GM19238 (cell line): ENCODE results near the gene KIF14.

ENCODE experiments used
- DNase-seq: peaks from one replicate; pipeline ENCODE4 v3.0.0; 2011; ENCODE audit warnings: low spot score; ENCODE audit not compliant: insufficient read length

Gene KIF14, protein sequence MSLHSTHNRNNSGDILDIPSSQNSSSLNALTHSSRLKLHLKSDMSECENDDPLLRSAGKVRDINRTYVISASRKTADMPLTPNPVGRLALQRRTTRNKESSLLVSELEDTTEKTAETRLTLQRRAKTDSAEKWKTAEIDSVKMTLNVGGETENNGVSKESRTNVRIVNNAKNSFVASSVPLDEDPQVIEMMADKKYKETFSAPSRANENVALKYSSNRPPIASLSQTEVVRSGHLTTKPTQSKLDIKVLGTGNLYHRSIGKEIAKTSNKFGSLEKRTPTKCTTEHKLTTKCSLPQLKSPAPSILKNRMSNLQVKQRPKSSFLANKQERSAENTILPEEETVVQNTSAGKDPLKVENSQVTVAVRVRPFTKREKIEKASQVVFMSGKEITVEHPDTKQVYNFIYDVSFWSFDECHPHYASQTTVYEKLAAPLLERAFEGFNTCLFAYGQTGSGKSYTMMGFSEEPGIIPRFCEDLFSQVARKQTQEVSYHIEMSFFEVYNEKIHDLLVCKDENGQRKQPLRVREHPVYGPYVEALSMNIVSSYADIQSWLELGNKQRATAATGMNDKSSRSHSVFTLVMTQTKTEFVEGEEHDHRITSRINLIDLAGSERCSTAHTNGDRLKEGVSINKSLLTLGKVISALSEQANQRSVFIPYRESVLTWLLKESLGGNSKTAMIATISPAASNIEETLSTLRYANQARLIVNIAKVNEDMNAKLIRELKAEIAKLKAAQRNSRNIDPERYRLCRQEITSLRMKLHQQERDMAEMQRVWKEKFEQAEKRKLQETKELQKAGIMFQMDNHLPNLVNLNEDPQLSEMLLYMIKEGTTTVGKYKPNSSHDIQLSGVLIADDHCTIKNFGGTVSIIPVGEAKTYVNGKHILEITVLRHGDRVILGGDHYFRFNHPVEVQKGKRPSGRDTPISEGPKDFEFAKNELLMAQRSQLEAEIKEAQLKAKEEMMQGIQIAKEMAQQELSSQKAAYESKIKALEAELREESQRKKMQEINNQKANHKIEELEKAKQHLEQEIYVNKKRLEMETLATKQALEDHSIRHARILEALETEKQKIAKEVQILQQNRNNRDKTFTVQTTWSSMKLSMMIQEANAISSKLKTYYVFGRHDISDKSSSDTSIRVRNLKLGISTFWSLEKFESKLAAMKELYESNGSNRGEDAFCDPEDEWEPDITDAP (N-terminal part only)

DNA sequence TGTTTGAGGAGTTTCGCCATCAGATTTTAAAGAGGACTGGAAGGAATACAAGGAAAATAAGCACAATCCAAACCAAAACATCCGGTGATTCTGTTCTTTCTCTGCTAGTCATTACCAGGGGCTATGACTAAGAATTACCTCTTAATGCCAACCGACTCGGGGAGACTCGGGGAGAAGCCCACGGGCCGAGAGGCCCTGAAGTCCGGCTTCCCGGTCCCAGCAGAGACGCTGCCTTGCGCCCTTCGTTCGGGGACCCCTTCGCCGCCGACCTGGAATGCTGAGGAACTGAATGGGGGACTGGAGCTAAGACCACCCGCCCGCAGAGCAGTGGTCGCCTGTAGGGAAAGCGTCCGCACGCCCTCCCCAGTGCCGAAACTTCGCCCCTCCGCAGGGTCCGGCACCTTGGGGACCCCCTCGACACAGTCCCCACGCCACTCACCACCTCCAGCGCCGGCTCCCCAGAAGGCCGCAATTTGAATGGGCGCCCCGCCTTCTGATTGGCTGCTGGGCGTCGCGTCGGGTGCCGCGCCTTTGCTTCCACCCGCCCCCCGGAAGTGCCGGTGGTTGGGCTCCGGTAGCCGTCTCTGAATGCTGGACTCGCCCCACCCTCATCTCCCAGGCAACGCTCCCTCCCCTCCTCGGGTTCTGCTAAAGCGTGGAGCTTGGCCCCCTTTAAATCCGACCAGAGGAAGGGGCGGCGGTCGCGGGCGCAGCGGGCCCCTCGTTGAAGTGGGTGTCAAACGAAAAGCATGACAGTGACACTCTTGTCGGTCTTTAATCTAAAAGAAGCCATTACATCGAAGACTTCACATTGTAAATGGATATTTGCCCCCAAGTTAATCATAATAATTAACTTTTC lies at the start of gene KIF14:
KIF14 (minus strand) TSS at position 479 of the 859 bp plus-strand sequence. CDS start 2,028 bp downstream, outside the sequence.
- peak; percentile 85 for DNase-seq

DNA sequence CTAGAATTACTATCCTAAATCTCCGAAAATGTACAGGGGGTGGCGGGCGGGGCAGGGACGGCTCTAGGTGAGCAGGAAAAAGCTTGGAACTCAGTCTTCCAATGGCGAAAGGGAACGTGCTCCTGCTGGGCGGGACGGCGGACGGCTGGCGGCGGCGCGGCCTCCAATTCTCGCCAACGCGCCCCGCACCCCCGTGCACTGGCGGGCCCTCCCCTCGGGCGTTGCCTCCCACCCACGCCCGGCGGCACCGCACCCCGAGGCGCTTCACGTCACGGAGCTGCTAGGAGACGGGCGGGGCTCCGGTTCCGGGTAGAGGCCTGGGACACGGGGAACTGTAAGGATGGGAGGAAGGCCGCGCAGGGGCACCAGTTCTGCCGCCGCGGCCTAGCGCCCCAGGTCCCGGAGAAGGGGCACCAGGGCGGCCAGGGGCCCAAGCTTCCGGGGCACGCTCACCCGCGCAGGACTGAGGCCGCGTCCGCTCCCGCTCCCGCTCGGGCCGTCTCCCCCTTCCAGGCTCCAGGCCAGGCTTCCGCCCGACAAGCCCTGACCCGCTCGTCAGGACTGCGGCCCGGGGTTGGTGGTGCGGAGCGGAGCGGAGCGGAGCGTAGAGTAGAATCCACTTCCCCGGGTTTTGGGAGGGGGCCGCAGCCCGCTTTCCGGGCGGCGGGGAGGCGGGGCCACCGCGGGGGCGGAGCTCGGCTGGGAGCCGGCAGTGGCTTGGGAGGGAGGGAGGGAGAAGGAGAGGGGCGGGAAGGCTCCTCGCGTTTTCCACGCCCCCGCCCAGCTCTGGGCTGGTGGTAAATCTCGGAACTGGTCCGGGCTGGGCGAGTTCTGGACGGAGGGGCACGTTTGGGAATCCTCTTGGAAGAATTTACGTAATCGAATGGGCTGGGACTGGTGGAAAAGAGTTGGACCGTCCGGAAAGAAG lies 49.0 kb upstream of the KIF14 start, which contains the start of gene DDX59:
DDX59 (minus strand) TSS at position 594 of the 928 bp plus-strand sequence. CDS start 3,167 bp downstream, outside the sequence.
- DNase-seq: peak; percentile 92

DNA sequence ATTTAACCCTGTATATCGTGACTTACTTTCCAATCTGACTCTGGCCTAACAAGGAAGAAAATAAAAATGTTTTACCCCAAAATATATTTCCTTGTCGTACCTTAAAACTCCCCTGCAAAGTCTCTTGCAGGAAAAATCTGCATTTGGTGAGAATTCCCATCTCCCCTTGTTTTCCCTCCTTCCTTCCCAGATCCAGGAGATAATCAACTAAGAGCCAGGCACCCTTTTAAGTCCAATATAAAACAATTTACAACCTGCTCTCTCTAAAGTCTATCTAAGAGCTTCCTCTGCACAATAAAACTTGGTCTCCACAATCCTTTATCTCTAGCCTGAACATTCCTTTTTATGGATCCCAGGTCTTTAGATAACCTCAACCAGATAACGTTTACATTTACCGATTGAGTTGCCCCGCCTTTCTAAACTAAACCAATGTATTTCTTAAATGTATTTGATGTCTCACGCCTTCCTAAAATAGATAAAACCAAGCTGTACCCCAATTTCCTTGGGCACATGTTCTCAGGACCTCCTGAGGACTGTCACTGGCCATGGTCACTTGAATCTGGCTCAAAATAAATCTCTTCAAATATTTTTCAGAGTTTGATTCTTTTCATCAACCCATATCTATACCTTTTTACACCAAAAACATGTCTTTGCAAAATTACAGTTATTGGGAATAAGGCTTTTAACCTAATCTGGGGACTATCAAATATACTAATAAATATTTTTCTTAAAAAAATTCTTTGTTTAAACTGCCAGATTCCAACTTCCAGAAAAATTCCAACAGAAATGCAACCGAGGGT lies 48.2 kb upstream of the KIF14 start:
- DNase-seq: no peak

DNA sequence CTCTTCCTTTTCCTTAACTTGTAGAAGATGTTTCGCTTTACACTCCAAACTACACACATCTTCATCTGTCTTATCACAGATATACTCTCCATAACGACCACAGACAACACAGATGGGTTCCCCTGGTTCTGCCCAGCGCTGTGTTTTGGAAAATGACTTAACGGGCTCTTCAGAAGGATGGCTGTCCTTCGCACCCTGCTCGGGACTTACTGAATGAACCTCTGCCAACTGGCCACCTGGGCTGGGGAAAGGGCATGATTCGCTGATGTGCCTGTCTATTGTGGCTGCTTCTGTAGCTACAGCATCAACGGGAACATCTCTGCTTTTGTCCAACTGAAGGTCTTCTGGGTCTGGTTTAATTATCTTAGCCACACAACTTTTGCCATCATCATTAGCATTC lies 45.8 kb upstream of the KIF14 start:
- DNase-seq: no peak

DNA sequence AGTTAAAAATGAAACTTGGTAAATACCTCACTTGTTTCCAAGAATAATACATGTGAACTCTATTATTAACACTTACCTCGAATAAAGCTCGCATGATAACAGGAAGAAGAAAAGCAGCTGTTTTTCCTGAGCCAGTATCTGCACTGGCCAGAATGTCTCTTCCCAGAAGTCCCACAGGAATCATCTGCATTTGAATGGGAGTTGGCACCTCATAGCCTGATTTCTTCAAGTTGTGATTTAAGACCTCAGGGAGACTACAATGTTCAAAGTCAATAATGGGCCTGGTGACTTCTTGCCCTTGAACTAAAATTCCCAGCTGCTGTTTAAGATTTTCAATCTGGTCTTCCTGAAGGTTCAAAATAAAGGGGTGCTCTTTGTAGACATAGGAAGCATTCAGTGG lies 45.3 kb upstream of the KIF14 start:
- no peak for DNase-seq

DNA sequence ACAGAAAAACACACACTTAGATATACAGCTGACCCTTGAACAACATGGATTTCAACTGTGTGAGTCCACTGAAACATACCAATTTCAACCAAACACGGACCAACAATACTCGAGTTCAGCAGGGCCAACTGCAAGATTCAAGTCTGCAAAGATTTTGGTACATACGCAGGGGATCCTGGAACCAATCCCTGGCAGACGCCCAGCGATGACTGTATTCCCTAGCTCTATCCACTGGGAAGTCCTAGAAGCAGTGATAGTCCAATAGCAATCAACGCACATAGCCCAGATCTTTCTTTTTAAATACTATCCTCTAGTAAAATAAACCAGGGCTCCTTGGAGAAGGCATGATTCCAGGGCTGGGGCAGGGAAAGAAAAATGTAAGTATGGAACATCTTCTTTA lies 40.2 kb upstream of the KIF14 start:
- no peak for DNase-seq

DNA sequence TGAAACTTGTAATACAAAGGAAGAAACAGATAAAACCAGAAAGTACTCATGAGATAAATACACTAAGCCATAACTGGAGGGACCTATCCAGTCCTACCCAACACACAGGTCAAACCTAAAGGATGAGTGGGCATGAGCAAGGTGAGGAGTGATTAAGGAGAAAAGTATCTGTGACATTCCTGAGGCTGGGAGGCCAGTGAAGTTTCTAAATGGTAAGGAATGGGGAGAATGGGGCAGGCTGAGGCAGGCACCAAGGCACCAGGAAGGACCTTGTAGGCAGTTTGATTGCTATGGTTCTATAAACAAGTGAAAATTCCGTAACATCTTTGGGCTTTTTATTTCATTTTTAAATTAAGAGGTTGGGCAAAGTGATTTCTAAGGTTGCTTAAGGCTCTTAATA lies 38.7 kb upstream of the KIF14 start:
- DNase-seq: no peak

DNA sequence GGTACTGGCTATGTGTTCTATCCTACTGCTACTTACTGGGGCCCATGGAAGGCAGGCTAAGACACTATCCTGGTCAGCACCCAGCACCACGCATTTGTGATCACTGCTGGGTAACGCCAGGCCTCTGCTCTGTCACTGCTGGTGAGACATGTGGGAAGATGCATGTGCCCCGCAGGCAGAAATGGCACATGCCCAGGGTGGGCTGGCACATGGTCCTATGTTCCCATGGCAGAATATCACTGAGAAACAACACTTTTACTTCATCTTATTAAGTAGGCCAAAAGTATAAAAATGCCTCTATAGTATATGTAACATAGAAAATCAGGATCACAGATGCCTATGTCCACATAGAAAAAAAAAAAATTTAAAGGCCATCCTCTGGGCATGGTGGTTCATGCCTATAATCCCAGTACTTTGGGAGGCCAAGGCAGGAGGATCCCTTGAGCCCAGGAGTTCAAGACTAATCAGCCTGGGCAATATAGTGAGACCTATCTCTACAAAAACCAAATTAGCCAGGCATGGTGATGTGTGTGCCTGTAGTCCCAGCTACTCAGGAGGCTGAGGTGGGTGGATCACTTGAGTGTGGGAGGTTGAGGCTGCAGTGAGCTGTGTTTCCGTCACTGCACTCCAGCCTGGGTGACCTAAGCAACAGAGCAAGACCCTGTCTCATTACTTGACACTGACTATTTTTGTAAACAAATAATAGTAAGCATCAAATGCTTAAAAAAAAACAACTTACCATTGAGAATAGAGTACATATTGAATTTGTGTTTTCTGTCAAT lies 37.7 kb upstream of the KIF14 start:
- no peak for DNase-seq

DNA sequence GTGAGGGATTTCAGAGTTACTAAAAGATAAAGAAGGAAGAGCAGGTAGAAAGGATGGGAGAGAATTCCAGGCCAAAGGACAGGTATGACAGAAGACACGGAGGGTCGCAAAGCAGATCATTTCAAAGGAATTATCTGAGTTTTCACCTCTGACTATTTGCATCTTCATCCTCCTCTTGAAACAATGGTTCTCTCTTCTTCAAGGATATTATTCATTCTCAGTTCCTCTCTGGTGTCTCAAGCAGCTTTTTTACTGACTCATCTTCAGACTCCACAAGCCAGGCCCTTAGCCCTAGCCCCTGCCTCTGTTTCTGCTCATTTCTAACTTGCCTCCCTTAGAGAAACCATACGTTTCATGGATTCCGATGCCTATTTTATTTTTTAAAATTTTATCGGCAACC lies 34.1 kb upstream of the KIF14 start:
- DNase-seq: peak; percentile 53

DNA sequence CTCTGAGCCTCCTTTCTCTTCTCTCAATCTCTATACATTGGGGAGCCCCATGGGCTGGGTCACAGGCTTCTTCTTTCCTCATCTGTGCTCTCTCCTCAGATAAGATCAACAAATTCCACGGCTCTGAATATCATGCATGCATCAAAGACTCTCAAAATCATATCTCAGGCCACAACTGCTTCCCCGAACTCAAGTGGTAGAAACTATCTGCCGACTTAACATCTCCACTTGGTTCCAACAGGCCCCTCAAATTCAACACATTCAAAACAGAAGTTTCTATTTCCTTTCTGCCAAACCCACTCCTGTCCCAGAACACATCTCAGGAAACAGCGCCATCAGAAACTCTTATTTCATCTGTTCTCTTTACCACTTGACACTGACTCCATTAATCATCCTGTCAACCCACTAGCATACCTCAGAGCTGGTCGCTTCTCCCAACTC lies 32.5 kb upstream of the KIF14 start:
- DNase-seq: peak; percentile 18

DNA sequence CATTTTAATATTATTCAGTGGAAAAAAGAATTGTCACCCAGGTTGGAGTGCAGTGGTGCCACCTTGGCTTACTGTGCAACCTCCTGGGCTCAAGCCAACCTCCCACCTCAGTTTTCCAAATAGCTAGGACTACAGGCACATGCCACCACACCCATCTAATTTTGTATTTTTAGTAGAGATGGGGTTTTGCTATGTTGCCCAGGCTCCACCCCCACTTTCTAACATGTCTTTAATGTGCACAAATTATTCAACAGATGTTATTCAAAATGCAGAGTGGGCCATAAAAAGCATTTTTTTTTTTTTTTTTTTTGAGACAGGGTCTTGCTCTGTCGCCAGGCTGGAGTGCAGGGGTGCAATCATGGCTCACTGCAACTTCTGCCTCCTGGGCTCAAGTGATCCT lies 31.8 kb upstream of the KIF14 start:
- DNase-seq: no peak

DNA sequence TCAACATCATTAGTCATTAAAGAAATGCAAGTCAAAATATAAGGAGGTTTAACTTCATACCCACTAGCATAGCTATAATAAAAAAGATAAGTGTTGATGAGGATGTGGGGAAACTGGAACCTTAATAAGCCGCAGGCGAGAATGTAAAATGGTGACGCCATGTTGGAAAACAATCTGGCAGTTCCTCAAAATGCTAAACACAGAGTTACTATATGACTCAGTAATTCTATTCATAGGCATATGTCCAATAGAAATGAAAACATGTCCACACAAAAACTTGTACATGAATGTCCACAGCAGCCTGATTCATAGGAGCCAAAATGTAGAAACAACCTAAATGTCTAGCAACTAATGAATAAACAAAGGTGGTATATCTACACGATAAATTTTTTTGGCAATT lies 26.0 kb upstream of the KIF14 start:
- no peak for DNase-seq

DNA sequence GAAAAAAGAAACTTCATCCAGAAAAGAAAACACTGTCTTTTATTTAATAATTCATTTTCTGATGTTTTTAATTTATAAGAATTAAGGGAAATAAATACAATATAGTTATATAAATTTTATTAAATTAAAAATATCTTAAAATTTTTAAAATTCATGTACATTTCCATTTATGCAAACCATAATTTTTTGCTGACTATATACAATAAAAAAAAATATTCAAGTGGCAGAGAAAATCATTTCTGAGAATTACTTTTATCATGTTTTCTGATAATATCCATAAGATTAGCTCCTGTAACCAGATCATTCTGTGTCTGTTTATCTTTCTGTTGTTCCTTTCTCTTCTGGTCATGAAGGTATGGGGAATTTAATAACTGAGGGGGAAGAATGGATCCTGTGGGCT lies 23.5 kb upstream of the KIF14 start:
- DNase-seq: no peak

DNA sequence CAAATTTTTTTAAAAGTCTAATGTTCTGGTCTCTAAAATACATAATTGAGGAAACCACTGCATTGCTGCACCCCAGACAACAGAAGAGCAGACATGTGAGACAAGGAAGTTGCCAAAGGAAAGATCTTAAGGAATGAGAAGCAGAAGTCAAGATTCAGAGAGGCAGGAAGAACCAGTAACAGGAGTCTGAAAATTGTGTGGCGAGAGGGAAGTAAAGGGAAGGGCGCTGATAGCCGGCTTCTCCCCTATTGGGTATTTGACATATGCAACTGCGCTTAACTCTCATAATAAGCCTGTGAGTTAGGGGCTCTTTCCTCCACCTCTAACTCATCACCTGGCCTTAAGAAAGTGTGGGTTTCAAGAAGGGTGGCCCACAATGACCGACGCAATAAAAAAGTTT lies 21.9 kb upstream of the KIF14 start:
- DNase-seq: no peak

DNA sequence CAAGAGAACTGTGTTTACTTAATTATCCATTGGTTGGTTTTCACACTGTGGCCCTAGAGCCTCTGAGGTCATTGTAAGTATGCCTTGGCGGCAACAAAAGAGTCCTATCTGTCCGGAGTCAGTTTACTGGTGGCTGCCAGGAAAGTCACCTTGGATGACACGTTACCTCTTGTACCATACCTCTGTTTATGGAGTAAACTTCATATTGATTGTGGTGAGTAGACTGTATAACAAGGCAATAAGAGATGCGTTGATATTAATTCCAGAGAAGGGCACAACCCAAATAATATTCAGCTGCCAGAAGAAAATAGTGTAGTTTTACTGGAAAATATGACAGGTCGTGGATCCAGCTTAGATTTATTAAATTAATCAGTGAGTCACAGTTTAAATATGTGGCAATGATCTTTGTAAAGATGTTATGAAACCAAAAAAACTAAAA lies 20.4 kb upstream of the KIF14 start:
- no peak for DNase-seq

DNA sequence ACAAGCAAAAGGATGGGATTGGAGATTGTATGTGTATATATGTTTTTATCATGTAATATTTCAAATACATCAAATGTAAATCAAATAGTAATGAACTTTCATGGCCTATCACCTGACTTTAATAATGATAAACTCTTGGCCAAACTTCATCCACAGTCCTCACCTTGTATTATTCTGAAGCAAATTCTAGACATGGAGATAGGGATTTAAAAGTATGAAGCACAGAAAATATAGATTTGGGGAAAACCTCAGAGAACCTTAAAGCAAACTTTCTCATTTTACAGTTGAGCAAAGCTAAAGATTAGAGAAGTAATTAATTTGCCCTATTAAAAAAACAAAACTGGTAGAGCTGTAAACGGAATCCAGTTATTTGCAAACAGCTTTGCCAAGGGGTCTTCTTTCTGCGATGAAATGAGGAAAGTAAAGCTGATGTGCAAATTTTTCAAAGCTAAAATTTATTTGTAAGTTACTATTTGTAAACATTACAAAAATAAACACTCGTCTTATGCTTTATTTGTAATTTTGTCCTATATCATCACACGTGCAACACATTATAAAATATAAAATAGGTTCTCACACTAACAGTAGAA lies 19.9 kb upstream of the KIF14 start:
- DNase-seq: no peak

DNA sequence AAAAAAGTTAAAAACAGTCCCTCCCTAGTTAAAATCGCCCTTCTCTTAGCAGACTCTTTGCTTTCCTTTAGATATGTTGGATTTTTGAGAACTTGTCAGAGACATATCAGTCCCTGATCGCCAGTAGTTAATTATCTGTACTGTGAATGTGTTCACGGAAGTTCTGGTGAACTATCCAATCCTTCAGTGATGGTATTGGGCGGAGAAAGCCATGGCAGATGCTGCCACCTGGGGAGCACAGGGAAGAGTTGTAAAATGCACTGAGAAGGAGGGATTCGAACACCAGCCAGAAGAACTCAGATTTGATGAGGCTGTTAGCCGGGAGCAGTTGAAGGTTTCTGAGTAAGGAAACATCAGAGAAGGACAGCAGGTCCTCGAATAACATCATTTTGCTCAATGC lies 17.5 kb upstream of the KIF14 start:
- DNase-seq: no peak

DNA sequence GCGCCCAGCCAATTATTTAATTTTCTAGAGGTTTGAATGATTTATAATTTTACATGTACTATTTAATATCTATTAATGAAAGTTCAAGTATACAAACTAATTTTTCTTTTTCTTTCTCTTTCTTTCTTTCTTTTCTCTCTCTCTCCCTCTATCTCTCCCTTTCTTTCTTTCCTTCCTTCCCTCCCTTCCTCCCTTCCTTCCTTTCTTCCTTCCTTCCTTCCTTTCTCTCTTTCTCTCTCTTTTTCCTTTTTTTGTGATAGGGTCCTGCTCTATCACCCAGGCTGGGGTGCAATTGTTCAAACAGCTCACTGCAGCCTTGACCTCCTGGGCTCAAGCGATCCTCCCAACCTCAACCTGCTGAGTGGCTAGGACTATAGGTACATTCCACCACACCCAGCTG lies 16.1 kb upstream of the KIF14 start:
- no peak for DNase-seq
